IPS DF 19.7 (cell line): ENCODE results near the gene SOX5.
"Not testable (repeated sequence)": the region's sequence is repeated elsewhere in the genome, so short reads cannot be mapped to it uniquely, and the experiment has no call there.

Experiments
- DNase-seq: peaks from one replicate; pipeline ENCODE4 v3.0.0-alpha.2; 2013; ENCODE audit warnings: low read depth, low spot score

The SOX5 gene

DNA sequence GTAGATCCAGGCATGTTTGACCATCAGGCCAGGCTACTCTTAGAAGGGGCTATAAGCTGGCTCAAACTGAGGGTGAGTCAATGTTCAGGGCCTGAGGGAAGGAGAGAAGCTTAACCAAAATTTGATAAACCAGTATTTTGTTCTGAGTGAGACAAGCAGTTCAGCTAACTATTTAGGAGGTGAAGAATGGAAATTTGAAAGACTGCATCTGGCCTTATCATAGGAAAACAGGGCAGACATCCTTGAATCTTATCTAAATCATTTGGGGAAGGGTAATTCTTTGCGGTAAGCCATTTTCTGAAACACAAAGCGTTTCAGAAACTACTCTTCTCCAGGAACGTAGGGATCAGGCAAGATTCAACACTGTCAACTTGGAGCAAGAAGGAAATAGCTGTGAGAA is 447.2 kb downstream of the SOX5 start:
- DNase-seq = no peak

DNA sequence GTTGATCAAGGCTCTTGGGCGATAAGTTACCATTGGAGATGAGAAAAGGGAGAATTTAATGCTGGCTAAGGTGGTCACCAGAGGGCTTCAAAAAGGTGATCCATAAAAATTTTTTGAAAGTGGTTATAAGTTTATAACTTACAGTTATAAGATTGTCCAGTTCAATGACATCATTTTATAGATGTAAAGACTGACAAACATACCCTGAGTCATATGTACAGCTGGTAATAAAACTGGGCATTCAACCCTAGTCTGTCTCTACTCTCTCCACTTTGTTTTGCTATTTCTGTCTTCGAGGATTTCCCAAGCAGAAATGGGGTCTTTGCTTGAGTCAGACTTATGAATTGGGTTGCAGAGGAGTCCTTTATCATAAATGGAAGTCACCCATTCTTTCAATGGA is 454.0 kb downstream of the SOX5 start:
- no peak for DNase-seq

DNA sequence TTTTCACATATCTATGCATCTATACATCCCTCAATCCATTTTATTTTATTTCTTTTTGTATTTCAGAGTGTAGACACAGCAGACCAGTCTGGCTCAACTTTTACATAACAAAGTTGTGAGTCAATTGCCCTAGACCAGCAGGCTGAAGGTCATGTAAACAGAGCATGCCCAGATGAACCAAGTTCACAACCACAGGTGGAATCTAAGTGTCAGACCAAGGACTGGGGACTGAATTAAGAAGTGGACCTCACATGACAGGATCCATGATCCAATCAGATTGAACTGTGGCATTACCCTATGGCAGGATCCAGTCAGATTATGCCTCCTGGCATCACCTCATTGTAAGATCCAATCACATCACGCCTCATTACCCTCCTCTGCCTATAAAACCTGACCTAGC is 455.8 kb downstream of the SOX5 start:
- no peak for DNase-seq

DNA sequence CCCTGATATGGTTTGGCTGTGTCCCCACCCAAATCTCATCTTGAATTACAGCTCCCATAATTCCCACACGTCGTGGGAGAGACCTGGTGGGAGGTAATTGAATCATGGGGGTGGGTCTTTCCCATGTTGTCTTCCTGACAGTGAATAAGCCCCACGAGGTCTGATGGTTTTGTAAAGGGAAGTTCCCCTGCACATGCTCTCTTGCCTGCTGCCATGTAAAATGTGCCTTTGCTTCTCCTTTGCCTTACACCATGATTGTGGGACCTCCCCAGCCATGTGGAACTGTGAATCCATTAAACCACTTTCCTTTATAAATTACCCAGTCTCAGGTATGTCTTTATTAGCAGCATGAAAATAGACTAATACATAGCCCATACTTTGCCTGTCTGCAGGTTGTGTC is 458.4 kb downstream of the SOX5 start:
- DNase-seq = not testable (repeated sequence)

DNA sequence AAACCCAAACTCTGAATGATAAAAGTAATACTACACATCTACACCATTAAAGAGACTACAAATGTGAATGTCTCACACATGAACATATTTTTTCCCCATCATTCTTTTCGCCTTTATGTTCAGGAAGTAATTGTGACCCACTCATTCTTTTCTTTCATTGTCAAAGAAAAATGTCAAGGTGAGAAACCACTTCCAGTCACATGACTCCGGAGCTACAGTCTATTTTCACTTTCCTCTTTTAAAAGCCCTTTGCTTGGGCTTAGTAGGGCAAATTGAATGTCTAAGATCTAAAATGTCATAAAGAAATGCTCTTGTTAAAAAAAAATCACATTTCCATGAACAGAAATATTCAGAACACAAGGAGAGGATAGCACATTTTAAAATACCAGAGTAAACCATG is 461.3 kb downstream of the SOX5 start:
- no peak for DNase-seq

DNA sequence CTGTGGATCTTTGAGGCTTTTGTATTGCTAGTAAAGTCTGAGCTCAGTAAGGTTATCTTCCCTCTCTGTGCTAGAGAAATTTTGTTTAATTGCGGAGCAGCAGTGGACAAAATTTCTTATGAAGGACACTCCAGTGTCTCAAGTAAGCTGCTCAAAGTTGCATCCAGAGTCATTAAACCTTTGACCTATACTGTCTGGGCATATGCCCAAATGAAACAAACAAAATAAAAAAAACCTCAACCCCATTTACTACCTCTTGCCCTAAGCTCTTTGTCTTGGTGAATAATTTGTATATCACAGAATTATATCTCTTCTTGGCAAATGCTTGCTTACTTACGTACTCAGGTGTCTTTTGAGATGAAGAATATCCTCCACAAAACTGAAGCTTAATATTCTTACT is 465.2 kb downstream of the SOX5 start:
- DNase-seq = no peak

DNA sequence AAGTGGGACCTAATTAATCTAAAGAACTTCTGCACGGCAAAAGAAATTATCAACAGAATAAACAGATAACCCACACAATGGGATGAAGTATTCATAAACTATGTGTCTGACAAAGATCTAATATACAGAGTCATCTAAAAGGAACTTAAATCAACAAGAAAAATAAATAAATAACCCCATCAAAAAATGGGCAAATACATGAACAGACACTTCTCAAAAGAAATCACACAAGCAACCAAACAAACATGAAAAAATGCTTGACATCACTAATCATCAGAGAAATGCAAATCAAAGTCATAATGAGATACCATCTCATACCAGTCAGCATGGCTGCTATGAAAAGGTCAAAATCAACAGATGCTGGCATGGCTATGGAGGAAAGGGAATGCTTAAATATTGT is 466.9 kb downstream of the SOX5 start:
- DNase-seq = no peak
